HG03520 (cell line): Measurements from ENCODE around the gene VAV1.
"Not testable (repeated sequence)": the region's sequence is repeated elsewhere in the genome, so short reads cannot be mapped to it uniquely, and the experiment has no call there.

Experiments used
- ATAC-seq: cut with Tn5 transposase; IDR thresholded peaks from one replicate; pipeline ENCODE4 v1.9.1; 2021; ENCODE audit warnings: mild to moderate bottlenecking, moderate library complexity; ENCODE audit not compliant: unreplicated experiment

VAV1 gene

DNA sequence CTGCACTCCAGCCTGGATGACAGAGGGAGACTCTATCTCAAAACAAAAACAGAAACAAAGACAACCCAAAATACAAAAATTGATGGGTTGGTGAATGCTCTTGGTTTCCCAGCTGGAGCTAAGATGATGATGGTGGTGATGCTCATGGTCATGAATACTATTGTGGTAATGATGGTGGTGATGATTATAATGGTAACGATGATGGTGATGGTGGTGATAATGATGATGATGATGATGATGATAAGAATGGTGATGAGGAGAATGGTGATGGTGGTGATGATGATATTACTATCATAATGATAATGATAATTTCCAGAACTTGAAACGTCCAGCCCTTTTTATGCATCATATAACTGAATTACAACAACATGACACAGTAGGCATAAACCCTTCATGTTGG lies 40.1 kb downstream of the VAV1 start:
- no peak for ATAC-seq

DNA sequence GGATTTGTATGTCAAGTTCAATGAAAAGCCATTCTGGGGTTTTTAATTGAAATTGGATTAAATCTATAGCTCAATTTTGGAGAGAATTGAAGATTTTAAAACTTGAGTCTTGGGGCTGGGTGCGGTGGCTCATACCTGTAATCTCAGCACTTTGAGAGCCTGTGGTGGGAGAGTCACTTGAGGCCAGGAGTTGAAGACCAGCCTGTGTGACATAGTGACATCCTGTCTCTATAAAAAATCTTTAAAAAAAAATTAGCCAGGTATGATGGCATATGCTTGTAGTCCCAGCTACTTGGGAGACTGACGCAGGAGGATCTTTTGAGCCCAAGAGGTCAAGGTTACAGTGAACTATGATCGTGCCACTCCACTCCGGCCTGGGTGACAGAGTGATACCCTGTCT lies 41.2 kb downstream of the VAV1 start:
- ATAC-seq = no peak

GRCh38 chr19:6817179-6817578 lies 44.7 kb downstream of the VAV1 start:
- ATAC-seq = no peak

DNA sequence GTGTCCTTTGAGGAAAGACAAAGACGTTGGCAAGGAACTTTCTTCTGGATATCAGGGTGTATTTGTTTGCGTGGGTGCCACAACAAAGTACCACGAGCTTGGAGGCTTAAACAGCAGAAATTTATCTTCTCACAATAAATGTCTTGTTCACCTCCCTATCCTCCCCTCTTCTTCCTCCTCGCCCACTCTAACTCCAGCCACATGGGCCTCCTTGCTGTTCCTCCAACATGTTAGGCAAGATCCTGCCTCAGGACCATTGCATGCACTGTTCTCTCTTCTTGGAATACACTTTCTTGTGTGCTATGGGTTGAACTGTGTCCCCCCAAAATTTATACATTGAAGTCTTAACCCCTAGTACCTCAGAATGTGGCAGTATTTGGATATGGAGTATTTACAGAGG lies 45.7 kb downstream of the VAV1 start:
- ATAC-seq = no peak

- ATAC-seq = no peak
Observed at GRCh38 chr19:6819323-6819722, 46.8 kb downstream of the VAV1 start.

DNA sequence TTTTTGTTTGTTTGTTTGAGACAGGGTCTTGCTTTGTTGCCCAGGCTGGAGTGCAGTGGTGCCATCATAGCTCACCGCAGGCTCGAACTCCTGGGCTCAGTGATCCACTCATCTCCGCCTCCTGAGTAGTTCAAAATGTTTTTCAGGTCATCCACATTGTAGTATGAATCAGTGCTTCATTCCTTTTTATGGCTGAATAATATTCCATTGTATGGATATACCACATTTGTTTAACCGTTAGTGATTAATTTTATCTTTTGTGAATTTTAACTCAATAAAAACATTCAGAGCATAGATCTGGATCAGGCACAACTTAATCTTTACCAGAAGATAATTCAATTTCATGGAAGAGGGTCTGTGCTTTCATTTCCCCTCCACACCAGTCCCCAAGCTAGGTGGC lies 47.7 kb downstream of the VAV1 start:
- no peak for ATAC-seq

- no peak for ATAC-seq
Observed at GRCh38 chr19:6821639-6822310, 49.3 kb downstream of the VAV1 start.

DNA sequence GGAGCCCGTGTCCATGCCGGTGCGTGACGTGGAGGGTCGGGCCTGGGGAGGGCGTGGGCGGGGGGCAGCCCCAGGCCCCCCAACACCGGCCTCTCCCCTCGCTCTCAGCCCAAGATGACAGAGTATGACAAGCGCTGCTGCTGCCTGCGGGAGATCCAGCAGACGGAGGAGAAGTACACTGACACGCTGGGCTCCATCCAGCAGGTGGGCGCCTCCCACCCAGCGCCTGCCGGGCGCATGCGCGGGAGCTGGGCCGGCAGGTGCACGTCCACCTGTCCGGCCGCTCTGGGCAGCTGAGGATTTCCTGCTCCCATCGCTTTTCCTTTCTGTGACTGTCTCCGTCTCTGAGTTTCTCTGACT lies 49.8 kb downstream of the VAV1 start:
- ATAC-seq = no peak

DNA sequence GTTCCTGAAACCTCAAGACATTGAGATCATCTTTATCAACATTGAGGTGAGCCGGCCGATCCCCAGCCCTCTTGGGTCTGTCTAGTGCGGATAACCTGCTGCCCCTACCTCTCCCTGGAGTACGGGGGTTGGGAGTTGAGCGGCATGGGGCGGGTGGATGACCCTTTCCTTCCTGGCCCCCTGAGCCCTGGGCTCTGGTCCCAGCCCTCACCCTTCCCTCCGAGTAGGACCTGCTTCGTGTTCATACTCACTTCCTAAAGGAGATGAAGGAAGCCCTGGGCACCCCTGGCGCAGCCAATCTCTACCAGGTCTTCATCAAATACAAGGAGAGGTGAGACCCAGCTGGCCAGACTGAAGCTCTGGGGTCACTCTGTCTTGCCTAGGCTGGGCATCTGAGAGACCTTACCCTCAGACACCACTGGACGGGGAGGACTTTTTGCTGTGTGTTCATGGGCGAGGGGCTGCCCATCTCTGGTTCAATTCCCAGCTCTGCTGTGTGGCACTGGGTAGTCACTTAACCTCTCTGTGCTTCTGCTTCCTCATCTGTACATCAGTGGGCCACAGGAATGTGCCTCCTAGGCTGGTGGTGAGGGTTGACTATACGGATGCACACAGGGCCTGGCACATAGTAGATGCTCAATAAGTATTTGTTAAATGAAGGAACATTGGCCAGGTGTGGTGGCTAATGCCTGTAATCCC lies 52.7 kb downstream of the VAV1 start:
- ATAC-seq = no peak

GRCh38 chr19:6826281-6826920 lies 53.9 kb downstream of the VAV1 start:
- no peak for ATAC-seq

DNA sequence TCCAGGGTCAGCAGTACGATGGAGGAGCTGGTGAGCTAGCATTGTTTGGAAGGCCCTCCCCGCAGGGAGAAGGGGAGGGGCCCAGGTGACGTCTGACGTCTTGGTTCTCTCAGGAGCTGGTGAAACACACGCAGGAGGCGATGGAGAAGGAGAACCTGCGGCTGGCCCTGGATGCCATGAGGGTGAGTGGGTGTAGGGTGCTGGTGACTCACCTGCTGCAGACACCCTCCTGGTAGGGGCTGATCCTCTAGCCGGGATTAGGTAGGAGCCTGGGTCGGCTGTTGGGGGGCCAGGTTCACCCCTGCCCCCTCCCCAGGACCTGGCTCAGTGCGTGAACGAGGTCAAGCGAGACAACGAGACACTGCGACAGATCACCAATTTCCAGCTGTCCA lies 55.8 kb downstream of the VAV1 start:
- ATAC-seq = no peak

- ATAC-seq = no peak
Observed at GRCh38 chr19:6828698-6829633, 56.5 kb downstream of the VAV1 start.

DNA sequence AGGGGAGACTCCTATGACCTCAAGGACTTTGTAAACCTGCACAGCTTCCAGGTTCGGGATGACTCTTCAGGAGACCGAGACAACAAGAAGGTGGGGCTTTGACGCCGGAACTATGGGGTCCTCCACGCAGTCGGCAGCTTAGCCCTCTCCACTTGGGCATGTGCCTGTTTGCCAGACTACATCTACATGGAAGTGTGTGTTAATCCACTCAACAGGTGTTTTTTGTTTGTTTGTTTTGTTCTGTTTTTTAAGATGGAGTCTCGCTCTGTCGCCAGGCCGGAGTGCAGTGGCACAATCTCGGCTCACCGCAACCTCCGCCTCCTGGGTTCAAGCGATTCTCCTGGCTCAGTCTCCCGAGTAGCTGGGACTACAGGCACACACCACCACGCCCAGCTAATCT lies 57.3 kb downstream of the VAV1 start:
- ATAC-seq = not testable (repeated sequence)

- ATAC-seq = not testable (repeated sequence)
Observed at GRCh38 chr19:6831084-6831483, 58.6 kb downstream of the VAV1 start.

- no peak for ATAC-seq
Observed at GRCh38 chr19:6832412-6832811, 59.9 kb downstream of the VAV1 start.

GRCh38 chr19:6833166-6833790 lies 60.8 kb downstream of the VAV1 start:
- no peak for ATAC-seq

GRCh38 chr19:6834433-6834832 lies 61.9 kb downstream of the VAV1 start:
- no peak for ATAC-seq

DNA sequence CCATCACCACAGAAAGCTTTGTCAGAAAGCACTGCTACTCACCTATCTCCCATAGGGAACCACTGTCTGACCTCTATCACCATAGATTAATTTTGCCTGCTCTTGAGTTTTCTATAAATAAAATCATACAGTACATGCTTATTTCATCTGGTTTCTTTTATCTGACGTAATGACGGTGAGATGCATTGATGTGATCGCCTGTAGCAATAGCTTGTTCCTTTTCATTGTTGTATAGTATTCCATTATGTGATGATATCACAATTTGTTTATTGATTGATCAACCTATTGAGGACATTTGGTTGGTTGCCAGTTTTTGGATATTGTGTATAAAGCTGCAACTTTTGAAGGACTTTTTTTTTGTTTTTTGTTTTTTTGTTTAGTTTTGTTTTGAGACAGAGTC lies 63.0 kb downstream of the VAV1 start:
- ATAC-seq = no peak

DNA sequence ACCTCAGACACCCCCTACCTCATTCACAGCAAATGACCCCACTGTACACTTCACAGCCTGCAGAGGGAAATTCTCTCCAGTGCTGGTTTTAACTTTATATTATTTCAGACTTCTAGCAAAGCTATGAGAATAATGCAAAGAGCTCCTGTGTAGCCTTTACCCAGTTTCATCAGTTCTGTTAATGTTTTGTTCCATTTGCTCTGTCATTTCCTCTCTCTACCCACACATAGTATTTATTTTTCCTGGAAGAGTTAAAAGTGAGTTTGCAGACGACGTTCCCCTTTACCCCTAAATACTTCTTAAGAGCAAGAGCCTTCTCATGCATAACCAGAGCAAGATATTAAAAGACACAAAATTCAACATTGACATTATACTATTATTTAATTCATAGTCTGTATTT lies 65.0 kb downstream of the VAV1 start:
- no peak for ATAC-seq

DNA sequence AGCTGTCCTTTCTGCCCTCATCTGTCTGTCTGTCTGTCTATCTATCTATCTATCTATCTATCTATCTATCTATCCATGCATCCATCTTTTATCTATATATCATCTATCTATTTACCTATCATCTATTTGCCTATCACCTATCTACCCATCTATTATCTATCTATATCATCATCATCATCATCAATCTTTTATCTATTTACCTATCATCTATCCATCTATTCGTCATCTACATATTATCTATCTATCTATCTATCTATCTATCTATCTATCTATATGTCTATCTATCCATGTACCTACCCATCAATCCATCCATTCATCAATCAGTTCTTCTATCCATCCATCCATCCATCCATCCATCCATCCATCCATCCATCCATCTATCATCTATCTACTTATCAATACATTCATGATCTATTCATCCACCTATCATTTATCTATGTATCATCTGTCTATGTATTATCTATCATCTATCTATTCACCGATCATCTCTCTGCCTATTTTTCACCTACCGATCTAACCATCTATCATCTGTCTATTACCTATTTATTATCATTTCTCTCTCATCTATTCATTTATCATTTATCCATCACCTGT lies 65.7 kb downstream of the VAV1 start:
- ATAC-seq = no peak
